ENCODE results near the gene SLIT1.

SLIT1 gene

GRCh38 chr10:97005349-97005748 is 180.4 kb downstream of the SLIT1 start:
- H3K9me3 ChIP-seq (ENCODE audit: low read length): no peaks in the 10 kb centered on the region
- H3K4me1 ChIP-seq (ENCODE audit: insufficient read depth, low read length, severe bottlenecking): no peaks in the 10 kb centered on the region
- H3K36me3 ChIP-seq (ENCODE audit: insufficient read depth, low read length): peaks cover 4% of the 10 kb centered on the region; the same call in 1 of the 2 replicates
- H4K20me1 ChIP-seq (ENCODE audit: insufficient read depth, low read length): no peaks in the 10 kb centered on the region
- TF ChIP-seq CTCF (IDR thresholded peaks at IDR 0.05; ENCODE audit: low read length): no peak
- no peak for TF ChIP-seq EZH2 (IDR thresholded peaks at IDR 0.05; ENCODE audit: borderline replicate concordance, low read length)
- H3K9me2 ChIP-seq (ENCODE audit: low read depth, low read length): no peaks in the 10 kb centered on the region
- no peak overlapping the region for H3K27ac ChIP-seq (ENCODE audit: low read depth, low read length, poor library complexity, severe bottlenecking)
- H2AFZ ChIP-seq (ENCODE audit: low read length): no peak overlapping the region
- H3F3A ChIP-seq (ENCODE audit: insufficient read depth, low read length): no peaks in the 10 kb centered on the region
- no peak overlapping the region for H3K9ac ChIP-seq (ENCODE audit: low read length)
- no peaks in the 10 kb centered on the region for H3K79me2 ChIP-seq (ENCODE audit: insufficient read depth, low read length)
- H3K4me3 ChIP-seq (ENCODE audit: low read depth, low read length, poor library complexity, severe bottlenecking): no peak overlapping the region
- no peaks in the 10 kb centered on the region for H3K27me3 ChIP-seq (ENCODE audit: insufficient read depth, low read length)
- no peak overlapping the region for H3K4me2 ChIP-seq (ENCODE audit: low read length)

GRCh38 chr10:97004591-97004990 is 181.2 kb downstream of the SLIT1 start:
- TF ChIP-seq EZH2 (IDR thresholded peaks at IDR 0.05; ENCODE audit: borderline replicate concordance, low read length): no peak
- no peak for TF ChIP-seq CTCF (IDR thresholded peaks at IDR 0.05; ENCODE audit: low read length)
- Histone ChIP-seq H3K27me3 (ENCODE audit: insufficient read depth, low read length) (no peaks in the 10 kb centered on the region), H3K9ac (ENCODE audit: low read length) (no peak overlapping the region), H3K9me3 (ENCODE audit: low read length) (no peaks in the 10 kb centered on the region), H4K20me1 (ENCODE audit: insufficient read depth, low read length) (no peaks in the 10 kb centered on the region), H2AFZ (ENCODE audit: low read length) (no peak overlapping the region), H3K36me3 (ENCODE audit: insufficient read depth, low read length) (no peaks in the 10 kb centered on the region; the same call in 1 of the 2 replicates), H3K4me2 (ENCODE audit: low read length) (no peak overlapping the region), H3F3A (ENCODE audit: insufficient read depth, low read length) (no peaks in the 10 kb centered on the region), H3K79me2 (ENCODE audit: insufficient read depth, low read length) (no peaks in the 10 kb centered on the region), H3K9me2 (ENCODE audit: low read depth, low read length) (no peaks in the 10 kb centered on the region), H3K4me3 (ENCODE audit: low read depth, low read length, poor library complexity, severe bottlenecking) (no peak overlapping the region), H3K27ac (ENCODE audit: low read depth, low read length, poor library complexity, severe bottlenecking) (no peak overlapping the region), H3K4me1 (ENCODE audit: insufficient read depth, low read length, severe bottlenecking) (no peaks in the 10 kb centered on the region)

- Histone ChIP-seq H3K79me2 (ENCODE audit: insufficient read depth, low read length) (no peaks in the 10 kb centered on the region), H3K9ac (ENCODE audit: low read length) (no peak overlapping the region), H3K4me1 (ENCODE audit: insufficient read depth, low read length, severe bottlenecking) (no peaks in the 10 kb centered on the region), H3K9me2 (ENCODE audit: low read depth, low read length) (no peaks in the 10 kb centered on the region), H3K4me2 (ENCODE audit: low read length) (no peak overlapping the region), H3K36me3 (ENCODE audit: insufficient read depth, low read length) (no peaks in the 10 kb centered on the region; the same call in 1 of the 2 replicates), H3K9me3 (ENCODE audit: low read length) (no peaks in the 10 kb centered on the region), H3F3A (ENCODE audit: insufficient read depth, low read length) (no peaks in the 10 kb centered on the region), H4K20me1 (ENCODE audit: insufficient read depth, low read length) (no peaks in the 10 kb centered on the region), H3K4me3 (ENCODE audit: low read depth, low read length, poor library complexity, severe bottlenecking) (no peak overlapping the region), H3K27ac (ENCODE audit: low read depth, low read length, poor library complexity, severe bottlenecking) (no peak overlapping the region), H3K27me3 (ENCODE audit: insufficient read depth, low read length) (no peaks in the 10 kb centered on the region), H2AFZ (ENCODE audit: low read length) (no peak overlapping the region)
- TF ChIP-seq EZH2 (IDR thresholded peaks at IDR 0.05; ENCODE audit: borderline replicate concordance, low read length) (no peak), CTCF (IDR thresholded peaks at IDR 0.05; ENCODE audit: low read length) (no peak)
These were observed 182.0 kb downstream of the SLIT1 start for GRCh38 chr10:97003804-97004201.
